ENCODE measurements around the gene PPIL1. TPM values are rescaled to one million over a fixed set of nuclear protein-coding genes. Genes with fewer than 3 reads are reported as not detected.

PPIL1 gene
- total and polyA plus RNA-seq, 8 donors: 0.87 to 33.7 (median 17.1) TPM; not detected in 1

DNA sequence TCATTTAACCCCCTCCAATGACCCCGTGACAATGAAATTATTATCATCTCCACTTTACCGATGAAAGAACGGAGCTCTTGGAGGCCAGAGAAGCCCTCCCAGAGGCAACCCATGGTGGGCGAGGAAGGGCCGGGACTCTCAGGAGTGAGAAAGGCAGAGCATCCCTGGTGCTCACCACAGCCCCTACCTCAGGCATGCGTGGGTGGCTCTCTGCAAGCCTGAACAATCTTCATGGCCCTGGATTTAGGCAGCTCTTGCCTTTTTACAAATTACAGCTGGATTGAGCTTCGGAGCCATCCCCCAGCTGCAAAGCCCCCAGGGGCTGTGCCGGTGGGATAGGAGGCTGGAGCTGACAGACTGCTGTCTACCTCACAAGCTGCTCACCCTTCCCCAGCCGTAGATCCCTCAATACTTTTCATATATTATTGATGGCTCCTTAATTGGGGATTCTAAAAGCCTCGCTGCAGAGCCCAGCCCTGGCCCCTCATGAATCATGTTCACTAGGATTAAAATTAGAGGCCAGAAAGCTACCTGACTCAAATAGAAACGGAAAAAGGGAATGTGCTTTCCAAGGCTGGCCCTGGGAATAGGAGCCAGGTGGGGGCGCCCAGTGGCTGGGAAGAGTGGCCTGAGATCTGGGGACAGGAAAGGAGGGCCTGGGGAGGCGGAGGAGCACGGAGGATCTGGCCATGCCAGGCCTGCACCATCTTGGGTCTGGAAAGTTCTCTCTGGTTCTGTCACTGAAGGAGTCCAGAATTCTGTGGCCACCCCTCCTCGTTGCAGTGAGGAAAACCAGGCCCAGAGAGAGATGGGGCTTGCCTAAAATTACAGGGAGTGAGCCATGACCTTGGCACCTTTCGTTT is 64.4 kb downstream of the PPIL1 start:
- TF ChIP-seq POLR2AphosphoS5 (IDR thresholded peaks at IDR 0.05) (no peak), EP300 (IDR thresholded peaks at IDR 0.05) (no peak), POLR2A (IDR thresholded peaks at IDR 0.05) (no peak)
- TF ChIP-seq, protein P1, sequence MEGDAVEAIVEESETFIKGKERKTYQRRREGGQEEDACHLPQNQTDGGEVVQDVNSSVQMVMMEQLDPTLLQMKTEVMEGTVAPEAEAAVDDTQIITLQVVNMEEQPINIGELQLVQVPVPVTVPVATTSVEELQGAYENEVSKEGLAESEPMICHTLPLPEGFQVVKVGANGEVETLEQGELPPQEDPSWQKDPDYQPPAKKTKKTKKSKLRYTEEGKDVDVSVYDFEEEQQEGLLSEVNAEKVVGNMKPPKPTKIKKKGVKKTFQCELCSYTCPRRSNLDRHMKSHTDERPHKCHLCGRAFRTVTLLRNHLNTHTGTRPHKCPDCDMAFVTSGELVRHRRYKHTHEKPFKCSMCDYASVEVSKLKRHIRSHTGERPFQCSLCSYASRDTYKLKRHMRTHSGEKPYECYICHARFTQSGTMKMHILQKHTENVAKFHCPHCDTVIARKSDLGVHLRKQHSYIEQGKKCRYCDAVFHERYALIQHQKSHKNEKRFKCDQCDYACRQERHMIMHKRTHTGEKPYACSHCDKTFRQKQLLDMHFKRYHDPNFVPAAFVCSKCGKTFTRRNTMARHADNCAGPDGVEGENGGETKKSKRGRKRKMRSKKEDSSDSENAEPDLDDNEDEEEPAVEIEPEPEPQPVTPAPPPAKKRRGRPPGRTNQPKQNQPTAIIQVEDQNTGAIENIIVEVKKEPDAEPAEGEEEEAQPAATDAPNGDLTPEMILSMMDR (IDR thresholded peaks at IDR 0.05): no peak
- intact Hi-C loops (cut with DNase I; ENCODE audit: low total_unique reads): no loop called here
- WGBS, 5 donors: 82 to 89% (median 86%) methylated on average over 16 of the region's 16 CpGs

DNA sequence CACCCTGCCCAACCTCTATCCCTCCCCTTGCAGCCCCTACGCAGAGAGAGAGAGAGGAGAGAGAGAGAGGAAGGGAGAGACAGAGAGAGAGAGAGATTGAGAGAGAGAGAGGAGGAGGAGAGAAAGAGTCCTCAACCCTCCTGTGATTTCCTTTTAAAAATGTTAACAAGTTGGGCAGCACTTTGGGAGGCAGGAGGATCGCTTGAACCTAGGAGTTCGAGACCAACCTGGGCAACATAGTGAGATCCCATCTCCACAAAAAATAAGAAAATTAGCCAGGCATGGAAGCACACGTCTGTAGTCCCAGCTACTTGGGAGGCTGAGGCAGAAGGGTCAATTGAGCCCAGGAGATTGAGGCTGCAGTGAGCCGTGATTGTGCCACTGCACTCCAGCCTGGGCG is 65.4 kb downstream of the PPIL1 start:
- no peak overlapping the region for H3K4me3 ChIP-seq
- TF ChIP-seq EP300 (IDR thresholded peaks at IDR 0.05): no peak
- TF ChIP-seq, protein P1 (IDR thresholded peaks at IDR 0.05): no peak
- TF ChIP-seq POLR2A (IDR thresholded peaks at IDR 0.05): no peak
- TF ChIP-seq POLR2AphosphoS5 (IDR thresholded peaks at IDR 0.05): no peak
- no peaks in the 10 kb centered on the region for H3K9me3 ChIP-seq
- no peaks in the 10 kb centered on the region for H3K4me1 ChIP-seq
- H3K36me3 ChIP-seq: no peaks in the 10 kb centered on the region
- no peak for DNase-seq
- WGBS, 5 donors: 88 to 94% (median 91%) methylated on average over 6 of the region's 6 CpGs
- no peak overlapping the region for H3K27ac ChIP-seq
- intact Hi-C loops (cut with DNase I; ENCODE audit: low total_unique reads): no loop called here
- H3K27me3 ChIP-seq: peaks cover 0 to 10% (median 6%) of the 10 kb centered on the region in 3 donors

More for the DNA sequence above, 64.4 kb downstream of the PPIL1 start:
- no peak overlapping the region for H3K4me3 ChIP-seq
- no peaks in the 10 kb centered on the region for H3K36me3 ChIP-seq
- no peaks in the 10 kb centered on the region for H3K9me3 ChIP-seq
- peaks cover 0 to 10% (median 5%) of the 10 kb centered on the region in 3 donors for H3K27me3 ChIP-seq
- no peaks in the 10 kb centered on the region for H3K4me1 ChIP-seq
- no peak overlapping the region for H3K27ac ChIP-seq
- DNase-seq: no peak

DNA sequence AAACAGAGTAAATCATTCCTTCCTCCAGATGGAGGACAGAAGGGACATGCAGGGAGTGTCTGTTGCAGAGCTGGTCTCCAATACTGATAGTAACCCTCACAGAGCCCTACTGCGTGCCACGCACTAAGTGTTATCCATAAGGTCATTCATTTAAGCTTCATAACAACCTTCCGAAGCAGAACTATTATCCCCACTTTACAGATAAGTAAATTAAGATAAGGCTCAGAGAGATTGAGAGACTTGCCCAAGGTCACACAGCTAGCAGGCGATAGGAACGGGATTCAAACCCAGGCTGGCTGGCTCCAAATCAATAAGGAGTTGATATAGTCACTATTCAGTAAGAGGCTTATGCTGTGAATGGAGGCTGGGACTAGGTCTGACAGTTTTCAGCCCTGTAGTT is 66.0 kb downstream of the PPIL1 start:
- H3K4me3 ChIP-seq: no peak overlapping the region
- intact Hi-C loops (cut with DNase I; ENCODE audit: low total_unique reads): no loop called here
- WGBS, 5 donors: 40 to 79% (median 63%) methylated on average over 5 of the region's 5 CpGs
- H3K4me1 ChIP-seq: no peaks in the 10 kb centered on the region
- no peak overlapping the region for H3K27ac ChIP-seq
- TF ChIP-seq POLR2A (IDR thresholded peaks at IDR 0.05) (no peak), POLR2AphosphoS5 (IDR thresholded peaks at IDR 0.05) (no peak), EP300 (IDR thresholded peaks at IDR 0.05) (no peak)
- TF ChIP-seq, protein P1 (IDR thresholded peaks at IDR 0.05): no peak
- H3K9me3 ChIP-seq: no peaks in the 10 kb centered on the region
- no peak for DNase-seq
- peaks cover 0 to 10% (median 6%) of the 10 kb centered on the region in 3 donors for H3K27me3 ChIP-seq
- no peaks in the 10 kb centered on the region for H3K36me3 ChIP-seq

DNA sequence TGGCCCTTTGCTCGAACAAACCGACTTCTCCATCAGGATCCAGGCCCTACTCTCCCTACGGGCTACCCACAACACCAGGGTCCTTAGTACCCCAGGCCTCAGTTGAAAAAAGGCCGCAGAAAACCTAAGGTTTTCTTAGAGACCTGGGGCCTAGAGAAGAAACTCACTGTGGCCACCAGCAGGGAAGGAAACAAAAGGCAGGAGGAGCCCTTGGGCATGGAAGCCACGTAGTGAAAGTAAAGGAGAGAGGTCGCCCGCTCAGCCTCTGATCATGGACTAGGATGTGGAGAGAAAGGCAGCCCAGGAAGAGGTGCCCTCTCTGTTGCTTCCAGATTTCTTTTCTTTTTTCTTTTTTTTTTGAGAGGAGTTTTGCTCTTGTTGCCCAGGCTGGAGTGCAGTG is 66.9 kb downstream of the PPIL1 start:
- TF ChIP-seq POLR2AphosphoS5 (IDR thresholded peaks at IDR 0.05): no peak
- TF ChIP-seq POLR2A (IDR thresholded peaks at IDR 0.05): no peak
- TF ChIP-seq, protein P1 (IDR thresholded peaks at IDR 0.05): no peak
- TF ChIP-seq EP300 (IDR thresholded peaks at IDR 0.05): no peak
- DNase-seq: no peak
- H3K4me3 ChIP-seq: no peak overlapping the region
- no peaks in the 10 kb centered on the region for H3K9me3 ChIP-seq
- no peaks in the 10 kb centered on the region for H3K36me3 ChIP-seq
- peaks cover 0 to 10% (median 6%) of the 10 kb centered on the region in 3 donors for H3K27me3 ChIP-seq
- no peak overlapping the region for H3K27ac ChIP-seq
- intact Hi-C loops (cut with DNase I; ENCODE audit: low total_unique reads): no loop called here
- 93 to 96% (median 93%) methylated on average over 7 of the region's 7 CpGs for WGBS, 5 donors
- H3K4me1 ChIP-seq: no peaks in the 10 kb centered on the region

Measured in stomach (tissue), 9 donors.